ENCODE measurements around the gene RPGRIP1.
"Not testable (repeated sequence)": the region's sequence is repeated elsewhere in the genome, so short reads cannot be mapped to it uniquely, and the experiment has no call there.

Gene RPGRIP1

DNA sequence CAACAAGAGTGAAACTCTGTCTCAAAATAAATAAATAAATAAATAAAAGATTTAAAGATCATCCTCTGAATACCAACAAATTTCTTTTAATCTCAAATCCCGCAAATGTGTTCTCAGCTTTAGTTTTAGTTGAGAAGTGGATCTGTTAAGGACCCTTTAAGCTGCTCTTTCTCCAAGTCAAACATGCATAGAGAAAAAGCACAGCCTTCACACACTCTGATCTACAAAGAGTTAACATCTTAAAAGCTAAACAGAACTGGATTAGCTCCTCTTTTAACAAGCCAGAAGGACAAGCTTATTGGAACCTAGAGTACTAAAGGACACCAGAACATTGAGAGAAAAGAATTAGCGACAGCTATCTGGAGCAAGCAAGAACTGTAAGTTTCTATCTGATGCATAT lies at the start of gene RPGRIP1:
RPGRIP1 (plus strand) TSS at position 301 of the 400 bp plus-strand sequence. CDS start 7,894 bp downstream, outside the sequence.
- DNase-seq, result no peak

DNA sequence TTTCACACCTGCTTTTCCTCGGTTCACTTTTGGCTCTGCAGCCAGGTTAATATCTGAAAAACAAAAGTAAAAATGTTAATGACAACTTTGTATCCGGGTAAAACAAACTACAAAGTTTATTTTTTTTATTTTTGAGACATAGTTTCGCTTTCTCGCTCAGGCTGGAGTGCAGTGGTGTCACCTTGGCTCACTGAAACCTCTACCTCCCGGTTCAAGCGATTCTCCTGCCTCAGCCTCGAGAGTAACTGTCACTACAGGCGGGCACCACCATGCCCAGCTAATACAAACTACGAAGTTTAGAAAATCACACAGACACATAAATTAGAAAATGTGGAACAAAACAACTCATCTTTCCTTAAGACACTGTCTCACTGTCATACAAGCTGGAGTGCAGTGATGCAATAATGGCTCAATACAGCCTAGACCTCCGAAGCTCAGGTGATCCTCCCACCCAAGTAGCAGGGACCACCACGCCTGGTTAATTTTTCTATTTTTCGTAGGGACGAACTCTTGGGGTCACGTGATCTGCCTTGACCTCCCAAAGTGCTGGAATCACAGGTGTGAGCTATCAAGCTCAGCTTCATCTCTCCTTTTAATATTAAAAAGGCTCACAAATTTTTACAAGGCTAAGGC lies 48.7 kb upstream of the RPGRIP1 start:
- no peak for DNase-seq

DNA sequence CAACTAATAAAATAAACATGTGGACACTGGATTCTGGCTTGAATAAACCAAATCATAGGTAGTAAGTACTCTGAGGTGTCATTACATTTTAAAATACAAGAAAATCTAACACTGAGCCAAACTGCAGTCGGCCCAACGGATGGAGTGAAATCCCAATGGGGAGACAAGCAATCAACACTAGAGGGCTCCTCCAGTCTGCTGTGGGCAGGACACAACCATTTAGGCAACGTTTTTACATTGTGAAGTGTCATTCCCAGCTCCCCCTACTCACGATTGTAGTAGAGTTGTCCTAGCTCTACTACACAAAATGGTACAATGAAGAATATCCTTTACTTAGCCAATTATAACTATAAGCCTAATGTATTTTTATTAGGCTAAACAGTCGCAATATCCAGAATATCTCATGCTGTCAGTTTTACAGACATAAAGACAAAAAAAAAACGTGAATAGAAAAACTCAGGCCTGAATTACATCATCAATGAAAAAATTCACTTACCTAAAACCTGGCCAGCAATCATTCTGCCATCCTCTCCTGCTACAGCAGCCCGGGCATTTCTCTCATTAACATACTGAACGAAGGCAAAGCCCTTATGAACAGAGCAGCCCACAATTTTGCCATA lies 46.3 kb upstream of the RPGRIP1 start:
- DNase-seq, result no peak

DNA sequence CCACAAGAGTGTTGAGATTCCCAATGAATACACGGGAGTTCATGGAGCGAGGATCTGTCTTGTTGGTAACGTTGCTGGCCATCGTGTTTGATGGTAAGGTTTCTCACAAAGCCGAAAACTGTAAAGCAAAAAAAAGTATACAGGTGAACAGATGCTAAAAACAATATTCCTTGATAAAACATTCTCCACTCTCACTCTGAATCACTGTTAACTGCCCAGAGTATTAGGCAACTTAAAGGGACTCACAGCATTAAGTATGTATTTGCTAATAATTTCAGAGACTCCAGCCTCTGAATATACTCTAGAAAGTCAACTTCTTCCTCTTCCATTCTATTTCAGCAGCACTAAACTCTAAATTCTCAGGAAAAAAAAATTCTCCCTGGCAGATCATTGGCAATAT lies 45.8 kb upstream of the RPGRIP1 start:
- DNase-seq, result no peak

DNA sequence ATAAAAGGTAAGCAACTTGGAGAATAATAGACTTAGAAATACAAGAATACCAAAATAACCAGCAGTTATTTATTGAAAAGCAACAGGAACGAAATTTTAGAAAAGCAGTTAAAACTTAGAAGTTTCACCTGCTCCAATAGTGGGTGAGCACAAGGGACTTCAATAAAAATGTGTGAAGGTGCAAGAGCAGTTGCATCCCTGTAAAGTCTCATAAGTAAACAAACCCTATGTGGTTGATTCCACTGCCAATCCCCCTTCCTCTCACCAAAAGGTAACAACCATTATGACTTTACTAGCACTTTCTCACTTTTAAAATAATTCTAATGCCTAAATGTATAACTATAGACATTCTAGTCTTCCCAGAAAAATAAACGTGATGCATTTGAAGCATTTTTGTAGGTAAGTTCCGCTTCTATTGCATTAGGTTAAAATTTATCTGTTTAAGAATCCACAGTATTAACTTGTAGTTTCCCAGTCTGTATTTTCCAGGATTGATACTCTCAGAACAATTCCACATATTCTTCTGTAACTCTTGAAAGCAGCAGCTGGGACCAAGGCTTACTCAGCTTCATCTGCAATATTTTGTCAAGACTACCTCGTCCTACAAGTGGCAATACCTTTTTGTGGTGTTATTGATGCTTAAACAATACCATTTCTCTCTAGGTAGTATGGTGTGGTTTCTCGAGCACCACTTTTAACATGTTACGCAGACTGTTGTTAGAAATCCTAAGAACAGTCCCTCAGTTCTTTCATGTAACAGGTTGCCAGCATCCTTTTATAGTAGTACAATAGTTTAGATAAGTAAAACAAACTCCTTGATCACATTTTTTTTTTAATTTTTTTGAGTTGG lies 42.7 kb upstream of the RPGRIP1 start:
- DNase-seq, result no peak

DNA sequence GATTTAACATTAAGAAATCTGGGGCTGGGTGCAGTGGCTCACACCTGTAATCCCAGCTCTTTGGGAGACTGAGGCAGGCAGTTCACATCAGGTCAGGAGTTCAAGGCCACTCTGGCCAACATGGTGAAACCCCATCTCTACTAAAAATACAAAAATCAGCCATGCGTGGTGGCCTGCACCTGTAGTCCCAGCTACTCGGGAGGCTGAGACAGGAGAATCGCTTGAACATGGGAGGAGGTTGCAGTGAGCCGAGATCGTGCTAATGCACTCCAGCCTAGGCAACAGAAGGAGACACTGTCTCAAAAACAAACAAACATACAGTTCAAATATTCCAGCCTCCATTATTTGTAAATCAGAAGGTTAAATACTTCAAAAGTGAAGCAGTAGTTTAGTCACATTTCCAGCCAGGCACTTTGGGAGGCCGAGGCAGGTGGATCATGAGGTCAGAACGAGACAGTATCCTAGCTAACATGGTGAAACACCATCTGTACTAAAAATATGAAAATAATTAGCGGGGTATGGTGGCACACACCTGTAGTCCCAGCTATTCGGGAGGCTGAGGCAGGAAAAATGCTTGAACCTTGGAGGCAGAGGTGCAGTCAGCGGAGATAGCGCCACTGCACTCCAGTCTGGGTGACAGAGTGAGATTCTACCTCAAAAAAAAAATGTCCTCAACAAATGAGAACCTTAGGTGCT lies 40.9 kb upstream of the RPGRIP1 start:
- no peak for DNase-seq

DNA sequence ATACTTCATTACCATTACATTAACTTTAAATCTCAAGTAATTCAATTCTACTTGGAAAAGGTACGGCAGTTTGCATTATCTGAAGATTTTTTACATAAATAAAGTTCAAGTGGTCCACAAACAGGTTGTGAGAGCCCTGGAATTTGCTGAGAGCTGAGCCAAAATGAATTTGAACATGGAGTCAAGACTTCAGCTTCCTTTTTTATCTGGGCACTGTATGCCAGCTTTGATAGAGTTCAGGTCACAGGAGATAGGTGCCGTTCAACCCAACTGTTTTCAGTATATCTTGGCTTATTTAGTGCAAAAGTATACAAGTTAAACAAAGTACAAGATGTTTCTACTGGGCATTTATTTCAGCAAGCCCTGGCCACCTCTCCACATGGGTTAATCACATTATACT lies 39.5 kb upstream of the RPGRIP1 start:
- DNase-seq, result no peak

DNA sequence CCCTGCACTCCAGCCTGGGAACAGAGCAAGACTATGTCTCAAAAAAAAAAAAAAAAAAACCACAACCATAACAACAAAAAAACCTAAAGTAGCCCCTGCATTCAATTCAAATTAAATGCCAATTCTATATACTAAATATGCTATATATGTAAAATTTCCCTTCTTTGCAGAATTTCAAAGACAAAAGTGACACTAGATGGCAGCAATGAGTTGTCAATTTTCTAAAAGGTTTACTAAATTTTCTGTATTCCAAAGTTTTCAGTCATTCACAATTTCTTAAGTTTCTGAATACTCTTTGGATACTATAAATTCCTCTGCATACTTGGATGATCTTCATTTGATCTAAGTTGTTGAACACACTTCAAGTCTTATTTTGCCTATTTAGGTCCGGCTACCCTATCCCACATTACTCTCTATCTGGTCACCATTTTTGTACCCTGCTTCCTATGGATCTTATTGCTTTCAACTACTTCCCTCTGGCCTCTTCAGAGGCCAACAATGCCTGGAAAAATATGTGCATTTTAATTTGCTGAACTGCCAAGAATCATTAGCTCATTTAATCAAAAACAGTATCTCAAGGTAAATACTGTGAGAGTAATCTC lies 38.6 kb upstream of the RPGRIP1 start:
- no peak for DNase-seq

DNA sequence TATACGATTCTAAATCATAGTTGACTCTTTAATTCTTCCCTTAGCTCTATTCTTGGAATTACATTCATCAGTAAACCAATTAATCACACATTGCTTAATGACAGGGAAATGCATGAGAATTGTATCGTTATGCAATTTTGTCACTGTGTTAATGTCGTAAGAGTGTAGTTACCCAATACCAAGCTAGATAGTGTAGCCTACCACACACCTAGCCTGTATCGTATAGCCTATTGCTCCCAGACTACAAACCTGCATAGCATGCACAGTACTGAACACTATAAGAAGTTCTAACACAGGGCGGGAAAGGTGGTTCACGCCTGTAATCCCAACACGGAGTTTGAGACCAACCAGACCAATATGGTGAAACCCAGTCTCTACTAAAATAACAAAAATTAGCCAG lies 35.3 kb upstream of the RPGRIP1 start:
- DNase-seq, result no peak

DNA sequence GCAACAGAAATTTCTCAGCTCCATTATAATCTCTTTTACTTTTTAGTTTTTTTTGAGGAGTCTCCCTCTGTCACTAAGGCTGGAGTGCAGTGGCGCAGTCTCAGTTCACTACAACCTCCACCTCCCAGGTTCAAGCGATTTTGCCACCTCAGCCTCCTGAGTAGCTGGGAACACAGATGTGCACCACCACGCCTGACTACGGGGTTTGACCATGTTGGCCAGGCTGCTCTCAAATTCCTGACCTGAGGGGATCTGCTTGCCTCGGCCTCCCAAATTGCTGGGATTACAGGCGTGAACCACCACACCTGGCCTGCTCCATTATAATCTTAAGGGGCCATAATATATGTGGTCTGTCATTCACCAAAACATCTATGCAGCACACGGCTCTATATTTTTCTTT lies 34.1 kb upstream of the RPGRIP1 start:
- DNase-seq, result no peak

DNA sequence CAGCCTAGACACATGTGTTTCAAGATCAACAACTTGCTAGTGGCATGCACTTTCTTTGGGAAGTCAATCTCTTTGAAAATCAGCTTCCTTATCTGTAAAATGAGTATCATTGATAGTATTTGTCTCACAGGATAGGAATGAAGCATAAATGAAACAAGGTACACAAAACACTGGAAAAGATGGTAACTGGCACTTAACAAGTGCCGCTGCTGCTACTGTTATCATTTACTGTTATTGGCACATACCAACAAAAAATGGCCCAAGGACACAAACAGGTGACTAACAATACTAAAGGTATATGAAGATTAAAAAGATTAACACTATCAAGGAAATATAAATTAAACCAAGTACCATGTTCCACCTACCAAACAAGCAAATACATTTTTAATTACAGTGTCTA lies 31.5 kb upstream of the RPGRIP1 start:
- DNase-seq, result no peak

DNA sequence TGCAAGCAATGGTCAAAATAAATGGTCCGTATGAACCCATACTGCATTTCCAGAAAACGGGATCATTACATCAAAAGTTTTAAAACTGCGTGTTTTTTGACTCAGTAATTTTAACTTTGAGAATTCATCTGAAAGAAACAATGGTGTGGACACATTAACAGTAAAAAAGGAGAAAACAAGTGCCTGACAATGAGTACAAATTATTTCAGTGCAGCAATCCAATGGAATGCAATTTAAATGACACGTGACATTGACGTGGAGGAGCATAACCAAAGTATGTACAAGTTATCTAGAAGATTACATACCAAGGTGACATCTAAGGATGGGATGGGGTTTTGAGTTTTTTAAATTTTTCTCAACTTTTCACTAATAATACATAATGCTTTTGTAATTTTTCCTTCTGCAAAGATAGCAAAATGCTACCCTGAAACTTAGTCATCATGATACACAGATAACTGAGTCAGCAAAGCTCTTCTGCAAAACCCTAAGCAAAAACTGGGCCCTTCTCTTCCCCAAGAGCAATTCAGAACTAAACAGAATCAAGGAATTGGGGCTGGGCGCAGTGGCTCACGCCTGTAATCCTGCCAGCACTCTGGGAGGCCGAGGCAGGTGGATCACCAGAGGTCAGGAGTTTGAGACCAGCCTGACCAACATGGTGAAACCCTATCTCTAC lies 31.0 kb upstream of the RPGRIP1 start:
- no peak for DNase-seq

DNA sequence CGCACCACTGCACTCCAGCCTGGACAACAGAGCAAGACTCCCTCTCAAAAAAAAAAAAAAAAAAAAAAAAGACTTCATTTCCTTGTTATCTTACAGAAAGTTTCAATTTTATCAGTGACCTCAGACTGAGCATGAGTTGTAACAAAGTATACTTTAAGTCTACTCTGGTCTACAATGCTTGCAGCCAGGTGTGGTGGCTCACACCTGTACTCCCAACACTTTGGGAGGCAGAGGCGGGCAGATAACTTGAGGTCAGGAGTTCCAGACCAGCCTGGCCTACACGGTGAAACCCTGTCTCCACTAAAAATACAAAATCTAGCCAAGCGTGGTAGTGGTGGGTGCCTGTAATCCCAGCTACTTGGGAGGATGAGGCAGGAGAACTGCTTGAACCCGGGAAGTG lies 28.7 kb upstream of the RPGRIP1 start:
- no peak for DNase-seq

DNA sequence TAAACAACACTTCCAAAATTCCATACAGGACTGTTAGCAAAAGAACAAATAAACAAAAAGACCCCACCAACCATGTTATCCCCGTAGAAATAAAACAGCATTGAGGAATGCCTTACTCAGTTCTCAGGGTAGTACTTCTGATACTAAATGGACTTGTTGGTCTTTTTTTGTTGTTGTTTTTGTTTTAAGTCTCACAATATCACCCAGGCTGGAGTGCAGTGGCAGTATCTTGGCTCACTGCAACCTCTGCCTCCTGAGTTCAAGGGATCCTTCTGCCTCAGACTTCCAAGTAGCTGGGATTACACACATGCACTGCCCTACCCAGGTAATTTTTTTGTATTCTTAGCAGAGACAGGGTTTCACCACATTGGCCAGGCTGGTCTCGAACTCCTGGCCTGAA lies 27.7 kb upstream of the RPGRIP1 start:
- DNase-seq, result no peak

DNA sequence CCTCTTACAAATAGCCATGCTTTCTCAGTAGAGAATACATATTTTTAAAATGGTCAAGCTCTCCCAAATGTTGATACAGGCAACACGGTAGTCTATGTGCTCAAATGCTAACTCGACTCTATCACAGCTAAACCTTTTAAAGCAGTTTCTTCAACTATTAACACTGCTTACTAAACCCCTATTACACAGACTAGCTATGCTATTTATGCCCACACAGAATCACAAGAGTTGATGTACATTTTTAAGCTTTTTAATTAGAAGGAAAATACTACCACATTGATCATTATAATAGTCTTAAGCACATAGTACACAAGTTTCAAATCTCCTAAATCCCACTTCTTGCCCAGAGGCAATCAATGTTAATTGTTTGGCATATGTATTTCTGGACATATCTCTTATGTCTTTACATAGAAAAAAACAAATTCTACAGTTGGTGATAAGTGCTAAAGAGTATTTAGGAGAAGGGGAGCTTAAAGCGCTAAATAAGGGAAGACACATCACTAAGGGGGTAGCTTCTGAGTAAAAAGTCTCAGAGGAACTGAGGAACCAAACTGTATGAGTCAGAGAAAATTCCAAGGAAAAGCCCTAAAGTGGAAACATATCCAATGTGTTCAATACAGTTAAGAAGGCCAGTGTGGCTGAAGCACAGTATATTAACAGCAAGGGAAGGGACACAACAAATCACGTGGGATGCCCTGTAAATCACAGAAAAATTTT lies 24.3 kb upstream of the RPGRIP1 start:
- DNase-seq, result no peak

DNA sequence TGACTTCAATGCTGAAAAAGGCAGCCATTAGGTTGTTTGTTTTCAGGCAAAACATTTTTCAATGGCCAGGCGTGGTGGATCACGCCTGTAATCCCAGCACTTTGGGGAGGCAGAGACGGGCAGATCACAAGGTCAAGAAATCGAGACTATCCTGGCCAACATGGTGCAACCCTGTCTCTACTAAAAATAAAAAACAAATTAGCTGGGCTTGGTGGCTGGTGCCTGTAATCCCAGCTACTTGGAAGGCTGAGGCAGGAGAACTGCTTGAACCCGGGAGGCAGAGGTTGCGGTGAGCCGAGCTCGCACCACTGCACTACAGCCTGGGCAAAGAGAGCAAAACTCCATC lies 23.8 kb upstream of the RPGRIP1 start:
- not testable (repeated sequence) for DNase-seq

DNA sequence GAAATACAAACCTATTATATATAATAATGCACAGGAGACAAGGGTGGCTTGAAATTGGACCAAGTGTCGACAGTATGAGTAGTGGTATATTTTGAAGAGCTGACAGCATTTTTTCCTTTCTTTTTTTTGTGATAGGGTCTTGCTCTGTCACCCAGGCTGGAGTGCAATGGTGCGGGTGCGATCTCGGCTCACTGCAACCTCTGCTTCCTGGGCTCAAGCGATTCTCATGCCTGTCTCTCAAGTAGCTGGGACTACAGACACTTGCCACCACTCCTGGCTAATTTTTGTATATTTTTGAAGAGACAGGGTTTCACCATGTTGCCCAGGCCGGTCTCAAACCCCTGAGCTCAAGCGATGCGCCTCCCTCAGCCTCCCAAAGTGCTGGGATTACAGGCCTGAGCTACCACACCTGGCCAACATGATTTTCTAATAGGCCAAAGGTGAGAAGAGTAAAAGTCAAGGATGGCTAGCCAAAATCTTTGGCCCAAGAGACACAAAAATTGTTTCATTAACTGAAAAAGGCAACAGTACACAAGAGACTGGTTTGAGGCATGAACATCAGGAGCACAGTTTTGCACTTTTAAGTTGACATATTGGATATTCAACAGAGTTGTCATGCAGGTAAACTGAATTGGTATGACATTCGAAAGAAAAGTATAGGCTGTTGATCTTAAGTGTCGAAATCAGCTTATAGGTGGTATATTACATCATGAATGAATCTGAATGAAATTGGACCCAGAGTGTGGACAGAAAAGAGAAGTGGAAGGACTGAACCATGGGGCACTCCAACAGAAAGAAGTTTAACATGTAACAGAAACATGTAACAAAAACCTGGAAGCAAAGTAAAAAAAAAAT lies 23.1 kb upstream of the RPGRIP1 start:
- no peak for DNase-seq

DNA sequence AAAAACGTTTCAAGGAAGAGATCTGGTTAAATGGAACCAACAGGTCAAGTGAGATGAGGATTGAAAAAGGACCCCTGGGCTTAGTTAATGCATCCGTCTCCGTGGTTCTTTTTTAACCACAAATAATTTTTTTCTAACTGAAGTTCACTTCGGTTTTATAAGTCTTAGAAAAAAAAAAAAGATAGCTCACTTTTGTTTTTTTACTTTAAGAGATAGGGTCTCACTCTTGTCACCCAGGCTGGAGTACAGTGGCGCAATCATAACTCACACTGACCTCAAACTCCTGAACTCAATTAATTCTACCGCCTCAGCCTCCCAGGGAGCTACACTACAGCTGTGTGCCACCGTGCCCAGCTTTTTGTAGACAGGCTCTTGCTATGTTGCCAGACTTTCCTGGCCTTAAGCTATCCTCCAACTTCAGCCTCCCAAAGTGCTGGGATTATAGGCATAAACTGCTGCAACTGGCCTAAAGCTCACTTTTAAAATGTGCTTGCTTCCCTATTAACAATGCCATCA lies 22.4 kb upstream of the RPGRIP1 start:
- DNase-seq, result no peak

DNA sequence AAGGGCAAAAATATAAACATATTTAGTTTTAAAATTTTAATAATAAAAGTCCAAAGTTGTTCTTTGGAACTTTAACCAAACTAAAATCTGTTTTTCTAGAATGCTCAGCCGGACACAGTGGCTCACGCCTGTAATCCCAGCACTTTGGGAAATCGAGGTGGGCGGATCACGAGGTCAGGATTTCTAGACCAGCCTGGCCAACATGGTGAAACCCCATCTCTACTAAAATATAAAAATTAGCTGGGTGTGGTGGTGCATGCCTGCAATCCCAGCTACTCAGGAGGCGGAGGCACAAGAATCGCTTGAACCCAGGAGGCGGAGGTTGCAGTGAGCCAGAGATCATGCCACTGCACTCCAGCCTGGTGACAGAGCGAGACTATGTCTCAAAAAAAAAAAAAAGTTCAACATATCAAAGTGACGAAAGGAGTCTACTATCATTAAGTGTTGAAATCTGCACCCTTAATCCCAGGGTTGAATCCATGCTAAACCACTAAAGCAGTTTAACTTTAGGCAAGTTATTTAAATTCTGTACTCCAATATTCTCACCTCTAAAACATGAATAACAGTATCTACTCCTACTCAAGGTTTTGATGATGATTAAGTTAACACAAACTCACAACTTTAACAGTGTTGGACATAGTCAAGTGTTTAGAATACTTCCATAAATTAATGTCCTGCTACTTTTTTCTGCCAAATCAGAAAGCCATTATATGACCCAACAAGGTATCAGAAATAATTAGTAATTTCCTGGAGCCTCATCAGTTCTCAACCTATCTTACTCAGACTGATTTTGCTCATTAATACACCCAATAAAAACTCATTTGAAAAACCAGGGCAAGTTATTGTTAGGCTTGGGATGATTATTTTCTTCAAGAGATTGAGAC lies 21.6 kb upstream of the RPGRIP1 start:
- DNase-seq, result no peak

All from activated CD4-positive, alpha-beta T cell treated with anti-CD3 and anti-CD28 coated beads, Interleukin-2, amount 50 U/mL, for 1 hour (primary cell).